ENCODE data around the gene PHACTR1.

The PHACTR1 gene

GRCh38 chr6:12791371-12791770 lies 74.8 kb downstream of the PHACTR1 start:
- H3K4me1 ChIP-seq (ENCODE audit: control insufficient read depth, insufficient read depth, low read length, poor library complexity, severe bottlenecking) = no peaks in the 10 kb centered on the region
- no peaks in the 10 kb centered on the region for H3K9me3 ChIP-seq (ENCODE audit: control insufficient read depth, low read length)
- no peak overlapping the region for H3K27ac ChIP-seq (ENCODE audit: insufficient read depth, low read length, poor library complexity, severe bottlenecking)
- H3K4me3 ChIP-seq (ENCODE audit: insufficient read depth, low read depth, low read length, poor library complexity, severe bottlenecking) = no peak overlapping the region
- no peaks in the 10 kb centered on the region for H3K27me3 ChIP-seq (replicated peaks; ENCODE audit: control insufficient read depth, insufficient read depth, low read length, poor library complexity, severe bottlenecking)
- DNase-seq = no peak
- no peaks in the 10 kb centered on the region for H3K36me3 ChIP-seq (ENCODE audit: control insufficient read depth, insufficient read depth, low read length)

DNA sequence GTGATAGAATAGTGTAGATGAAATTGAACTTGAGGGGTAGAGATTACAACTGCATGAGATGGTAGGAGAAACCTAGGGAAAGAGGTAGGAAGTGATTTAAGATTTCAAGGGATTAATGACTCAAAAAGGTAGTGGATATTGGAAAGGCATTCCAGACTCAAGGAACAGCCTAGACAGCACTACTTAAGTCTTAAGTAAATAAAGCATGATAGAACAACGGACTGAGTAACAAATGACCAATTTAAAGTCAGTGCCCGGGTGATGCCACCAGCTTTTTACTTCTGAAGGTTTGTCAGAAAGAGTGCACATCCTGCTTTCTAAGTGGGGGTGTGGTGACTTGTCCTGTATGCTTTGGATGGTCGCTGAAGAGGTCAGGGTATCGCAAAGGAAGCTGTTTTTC lies 81.8 kb downstream of the PHACTR1 start:
- no peaks in the 10 kb centered on the region for H3K4me1 ChIP-seq (ENCODE audit: control insufficient read depth, insufficient read depth, low read length, poor library complexity, severe bottlenecking)
- H3K9me3 ChIP-seq (ENCODE audit: control insufficient read depth, low read length) = no peaks in the 10 kb centered on the region
- no peak overlapping the region for H3K27ac ChIP-seq (ENCODE audit: insufficient read depth, low read length, poor library complexity, severe bottlenecking)
- no peak overlapping the region for H3K4me3 ChIP-seq (ENCODE audit: insufficient read depth, low read depth, low read length, poor library complexity, severe bottlenecking)
- no peak for DNase-seq
- H3K27me3 ChIP-seq (replicated peaks; ENCODE audit: control insufficient read depth, insufficient read depth, low read length, poor library complexity, severe bottlenecking) = no peaks in the 10 kb centered on the region
- H3K36me3 ChIP-seq (ENCODE audit: control insufficient read depth, insufficient read depth, low read length) = no peaks in the 10 kb centered on the region

DNA sequence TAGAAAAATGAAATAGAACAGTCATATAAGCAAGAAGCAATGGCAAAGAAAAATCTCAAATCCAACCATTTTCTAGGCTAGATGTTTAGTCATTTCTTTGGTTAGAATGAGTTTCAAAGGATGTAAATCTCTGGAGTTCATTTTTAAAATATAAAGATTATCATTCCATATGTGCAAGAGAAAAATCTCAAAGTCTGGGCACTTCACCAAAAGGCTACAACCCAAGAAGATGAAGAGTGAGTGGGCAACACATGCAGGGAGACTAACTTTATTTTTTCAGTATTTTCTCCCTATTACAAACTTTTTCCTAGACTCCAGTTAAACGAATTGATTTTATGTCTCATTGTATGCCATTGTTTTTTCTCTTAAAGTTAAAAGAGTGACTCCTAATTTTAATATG lies 83.6 kb downstream of the PHACTR1 start:
- Histone ChIP-seq H3K9me3 (ENCODE audit: control insufficient read depth, low read length) (no peaks in the 10 kb centered on the region), H3K27ac (ENCODE audit: insufficient read depth, low read length, poor library complexity, severe bottlenecking) (no peak overlapping the region), H3K36me3 (ENCODE audit: control insufficient read depth, insufficient read depth, low read length) (no peaks in the 10 kb centered on the region), H3K4me3 (ENCODE audit: insufficient read depth, low read depth, low read length, poor library complexity, severe bottlenecking) (no peak overlapping the region), H3K4me1 (ENCODE audit: control insufficient read depth, insufficient read depth, low read length, poor library complexity, severe bottlenecking) (no peaks in the 10 kb centered on the region), H3K27me3 (replicated peaks; ENCODE audit: control insufficient read depth, insufficient read depth, low read length, poor library complexity, severe bottlenecking) (no peaks in the 10 kb centered on the region)
- DNase-seq = no peak

DNA sequence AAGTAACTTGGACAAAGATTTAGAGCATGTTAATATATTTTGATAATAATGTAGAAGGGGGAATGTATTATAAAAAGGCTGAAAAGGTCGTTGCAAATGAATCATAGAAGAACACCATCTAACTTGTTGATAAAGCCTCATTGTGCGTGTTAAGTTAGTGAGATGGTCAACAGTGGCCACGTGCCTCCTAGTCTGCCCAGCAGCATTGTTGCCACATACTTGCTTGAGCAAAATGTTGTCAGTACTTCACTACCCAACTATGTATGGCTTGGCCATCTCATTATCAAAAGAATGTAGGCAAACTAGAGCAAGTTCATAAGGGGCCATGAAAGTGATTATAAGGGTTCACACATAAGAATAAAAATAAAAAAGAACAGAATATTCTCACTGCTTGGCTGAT lies 84.6 kb downstream of the PHACTR1 start:
- Histone ChIP-seq H3K27ac (ENCODE audit: insufficient read depth, low read length, poor library complexity, severe bottlenecking) (no peak overlapping the region), H3K4me1 (ENCODE audit: control insufficient read depth, insufficient read depth, low read length, poor library complexity, severe bottlenecking) (no peaks in the 10 kb centered on the region), H3K27me3 (replicated peaks; ENCODE audit: control insufficient read depth, insufficient read depth, low read length, poor library complexity, severe bottlenecking) (no peaks in the 10 kb centered on the region), H3K36me3 (ENCODE audit: control insufficient read depth, insufficient read depth, low read length) (no peaks in the 10 kb centered on the region), H3K9me3 (ENCODE audit: control insufficient read depth, low read length) (no peaks in the 10 kb centered on the region), H3K4me3 (ENCODE audit: insufficient read depth, low read depth, low read length, poor library complexity, severe bottlenecking) (no peak overlapping the region)
- no peak for DNase-seq

- DNase-seq = no peak
- Histone ChIP-seq H3K27me3 (replicated peaks; ENCODE audit: control insufficient read depth, insufficient read depth, low read length, poor library complexity, severe bottlenecking) (no peaks in the 10 kb centered on the region), H3K27ac (ENCODE audit: insufficient read depth, low read length, poor library complexity, severe bottlenecking) (no peak overlapping the region), H3K4me3 (ENCODE audit: insufficient read depth, low read depth, low read length, poor library complexity, severe bottlenecking) (no peak overlapping the region), H3K4me1 (ENCODE audit: control insufficient read depth, insufficient read depth, low read length, poor library complexity, severe bottlenecking) (no peaks in the 10 kb centered on the region), H3K36me3 (ENCODE audit: control insufficient read depth, insufficient read depth, low read length) (no peaks in the 10 kb centered on the region), H3K9me3 (ENCODE audit: control insufficient read depth, low read length) (no peaks in the 10 kb centered on the region)
These were observed 85.9 kb downstream of the PHACTR1 start for GRCh38 chr6:12802440-12802839.

GRCh38 chr6:12803486-12803885 lies 86.9 kb downstream of the PHACTR1 start:
- Histone ChIP-seq H3K27ac (ENCODE audit: insufficient read depth, low read length, poor library complexity, severe bottlenecking) (no peak overlapping the region), H3K36me3 (ENCODE audit: control insufficient read depth, insufficient read depth, low read length) (no peaks in the 10 kb centered on the region), H3K9me3 (ENCODE audit: control insufficient read depth, low read length) (no peaks in the 10 kb centered on the region), H3K4me3 (ENCODE audit: insufficient read depth, low read depth, low read length, poor library complexity, severe bottlenecking) (no peak overlapping the region), H3K27me3 (replicated peaks; ENCODE audit: control insufficient read depth, insufficient read depth, low read length, poor library complexity, severe bottlenecking) (no peaks in the 10 kb centered on the region), H3K4me1 (ENCODE audit: control insufficient read depth, insufficient read depth, low read length, poor library complexity, severe bottlenecking) (no peaks in the 10 kb centered on the region)
- DNase-seq = no peak

GRCh38 chr6:12804952-12805645 lies 88.5 kb downstream of the PHACTR1 start:
- Histone ChIP-seq H3K27me3 (replicated peaks; ENCODE audit: control insufficient read depth, insufficient read depth, low read length, poor library complexity, severe bottlenecking) (no peaks in the 10 kb centered on the region), H3K4me3 (ENCODE audit: insufficient read depth, low read depth, low read length, poor library complexity, severe bottlenecking) (no peak overlapping the region), H3K4me1 (ENCODE audit: control insufficient read depth, insufficient read depth, low read length, poor library complexity, severe bottlenecking) (no peaks in the 10 kb centered on the region), H3K36me3 (ENCODE audit: control insufficient read depth, insufficient read depth, low read length) (no peaks in the 10 kb centered on the region), H3K27ac (ENCODE audit: insufficient read depth, low read length, poor library complexity, severe bottlenecking) (no peak overlapping the region), H3K9me3 (ENCODE audit: control insufficient read depth, low read length) (no peaks in the 10 kb centered on the region)
- DNase-seq = no peak

GRCh38 chr6:12806136-12806535 lies 89.6 kb downstream of the PHACTR1 start:
- H3K27me3 ChIP-seq (replicated peaks; ENCODE audit: control insufficient read depth, insufficient read depth, low read length, poor library complexity, severe bottlenecking) = no peaks in the 10 kb centered on the region
- DNase-seq = no peak

DNA sequence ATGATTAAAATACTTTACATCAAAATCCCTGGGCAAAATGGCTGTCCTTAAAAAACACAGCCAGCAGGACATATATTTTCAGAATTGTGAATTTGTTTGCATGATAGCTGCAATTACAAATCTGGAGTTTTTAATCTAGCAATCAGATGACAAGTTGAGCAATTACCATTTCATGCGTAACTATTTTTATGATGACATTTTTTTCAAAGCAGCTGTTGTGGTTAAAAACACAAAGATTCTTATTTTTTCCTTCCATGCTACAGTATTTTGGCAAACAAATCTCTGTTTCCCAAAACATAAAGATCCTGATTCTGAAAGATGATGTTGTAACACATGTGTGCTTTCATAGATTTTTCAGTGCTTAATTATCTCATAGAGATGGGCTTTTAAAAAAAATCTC lies 90.2 kb downstream of the PHACTR1 start:
- Histone ChIP-seq H3K27me3 (replicated peaks; ENCODE audit: control insufficient read depth, insufficient read depth, low read length, poor library complexity, severe bottlenecking) (no peaks in the 10 kb centered on the region), H3K4me1 (ENCODE audit: control insufficient read depth, insufficient read depth, low read length, poor library complexity, severe bottlenecking) (no peaks in the 10 kb centered on the region), H3K27ac (ENCODE audit: insufficient read depth, low read length, poor library complexity, severe bottlenecking) (no peak overlapping the region), H3K36me3 (ENCODE audit: control insufficient read depth, insufficient read depth, low read length) (no peaks in the 10 kb centered on the region), H3K9me3 (ENCODE audit: control insufficient read depth, low read length) (no peaks in the 10 kb centered on the region), H3K4me3 (ENCODE audit: insufficient read depth, low read depth, low read length, poor library complexity, severe bottlenecking) (no peak overlapping the region)
- DNase-seq = no peak

More at GRCh38 chr6:12806136-12806535, 89.6 kb downstream of the PHACTR1 start:
- H3K27ac ChIP-seq (ENCODE audit: insufficient read depth, low read length, poor library complexity, severe bottlenecking) = no peak overlapping the region
- H3K4me3 ChIP-seq (ENCODE audit: insufficient read depth, low read depth, low read length, poor library complexity, severe bottlenecking) = no peak overlapping the region
- no peaks in the 10 kb centered on the region for H3K36me3 ChIP-seq (ENCODE audit: control insufficient read depth, insufficient read depth, low read length)
- H3K9me3 ChIP-seq (ENCODE audit: control insufficient read depth, low read length) = no peaks in the 10 kb centered on the region
- H3K4me1 ChIP-seq (ENCODE audit: control insufficient read depth, insufficient read depth, low read length, poor library complexity, severe bottlenecking) = no peaks in the 10 kb centered on the region

GRCh38 chr6:12811519-12811918 lies 95.0 kb downstream of the PHACTR1 start:
- Histone ChIP-seq H3K27me3 (replicated peaks; ENCODE audit: control insufficient read depth, insufficient read depth, low read length, poor library complexity, severe bottlenecking) (no peaks in the 10 kb centered on the region), H3K4me1 (ENCODE audit: control insufficient read depth, insufficient read depth, low read length, poor library complexity, severe bottlenecking) (no peaks in the 10 kb centered on the region), H3K36me3 (ENCODE audit: control insufficient read depth, insufficient read depth, low read length) (no peaks in the 10 kb centered on the region)

More at GRCh38 chr6:12811519-12811918, 95.0 kb downstream of the PHACTR1 start:
- Histone ChIP-seq H3K4me3 (ENCODE audit: insufficient read depth, low read depth, low read length, poor library complexity, severe bottlenecking) (no peak overlapping the region), H3K9me3 (ENCODE audit: control insufficient read depth, low read length) (no peaks in the 10 kb centered on the region), H3K27ac (ENCODE audit: insufficient read depth, low read length, poor library complexity, severe bottlenecking) (no peak overlapping the region)
- DNase-seq = no peak
